GM10248 (cell line): ENCODE data around the gene RAMP2.

Source experiments
- CTCF ChIA-PET: fragments of 300-600 bp; sonication (Branson Sonifier 250); formaldehyde crosslinking; extraction: SDS; loops from one replicate; lab custom pipeline; 2021; ENCODE audit warnings: antibody characterized with exemption; lab: Yijun Ruan, JAX
- POLR2A ChIA-PET: fragments of 350-650 bp; sonication (Branson Sonifier 250); formaldehyde crosslinking; extraction: SDS; loops from one replicate; lab custom pipeline; 2020; ENCODE audit warnings: antibody characterized with exemption; lab: Yijun Ruan, JAX
- DNase-seq: peaks from one replicate; pipeline ENCODE4 v3.0.0; 2012; ENCODE audit errors: extremely low spot score
- TF ChIP-seq, protein P1 (sequence below): IDR thresholded peaks from 2 replicates; pipeline ENCODE4 v1.5.1; 2012; ENCODE audit warnings: mild to moderate bottlenecking, low read depth; ENCODE audit errors: extremely low read depth, missing control alignments, control extremely low read depth

The RAMP2 gene

DNA sequence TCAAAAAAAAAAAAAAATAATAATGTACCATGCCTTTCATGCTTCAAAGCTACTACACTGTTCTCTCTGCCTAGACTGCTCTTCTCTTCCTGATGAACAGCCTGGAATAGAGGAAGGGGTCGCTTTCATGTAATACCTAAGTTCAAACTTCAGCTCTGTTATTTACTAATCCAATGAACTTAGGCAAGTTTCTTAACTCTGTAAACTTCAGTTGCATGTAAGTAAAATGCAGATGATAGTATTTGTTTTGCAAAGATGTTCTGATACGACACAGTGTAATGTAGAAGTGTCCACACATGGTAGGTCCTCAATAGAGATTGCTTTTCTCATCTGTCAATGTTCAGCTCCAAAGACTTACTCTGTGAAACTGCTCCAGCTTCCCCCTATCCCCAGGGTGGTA is 30.9 kb downstream of the RAMP2 start:
- TF ChIP-seq, protein P1, sequence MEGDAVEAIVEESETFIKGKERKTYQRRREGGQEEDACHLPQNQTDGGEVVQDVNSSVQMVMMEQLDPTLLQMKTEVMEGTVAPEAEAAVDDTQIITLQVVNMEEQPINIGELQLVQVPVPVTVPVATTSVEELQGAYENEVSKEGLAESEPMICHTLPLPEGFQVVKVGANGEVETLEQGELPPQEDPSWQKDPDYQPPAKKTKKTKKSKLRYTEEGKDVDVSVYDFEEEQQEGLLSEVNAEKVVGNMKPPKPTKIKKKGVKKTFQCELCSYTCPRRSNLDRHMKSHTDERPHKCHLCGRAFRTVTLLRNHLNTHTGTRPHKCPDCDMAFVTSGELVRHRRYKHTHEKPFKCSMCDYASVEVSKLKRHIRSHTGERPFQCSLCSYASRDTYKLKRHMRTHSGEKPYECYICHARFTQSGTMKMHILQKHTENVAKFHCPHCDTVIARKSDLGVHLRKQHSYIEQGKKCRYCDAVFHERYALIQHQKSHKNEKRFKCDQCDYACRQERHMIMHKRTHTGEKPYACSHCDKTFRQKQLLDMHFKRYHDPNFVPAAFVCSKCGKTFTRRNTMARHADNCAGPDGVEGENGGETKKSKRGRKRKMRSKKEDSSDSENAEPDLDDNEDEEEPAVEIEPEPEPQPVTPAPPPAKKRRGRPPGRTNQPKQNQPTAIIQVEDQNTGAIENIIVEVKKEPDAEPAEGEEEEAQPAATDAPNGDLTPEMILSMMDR = no peak
- ChIA-PET CTCF (interaction anchor here (1.4 kb wide), 1 partner anchor 28 kb away, joined by 3 read pairs; no protein-coding TSS in a partner anchor), POLR2A (interaction anchor here (1.0 kb wide), 1 partner anchor 14 kb away, joined by 5 read pairs; no protein-coding TSS in a partner anchor)
- no peak for DNase-seq

DNA sequence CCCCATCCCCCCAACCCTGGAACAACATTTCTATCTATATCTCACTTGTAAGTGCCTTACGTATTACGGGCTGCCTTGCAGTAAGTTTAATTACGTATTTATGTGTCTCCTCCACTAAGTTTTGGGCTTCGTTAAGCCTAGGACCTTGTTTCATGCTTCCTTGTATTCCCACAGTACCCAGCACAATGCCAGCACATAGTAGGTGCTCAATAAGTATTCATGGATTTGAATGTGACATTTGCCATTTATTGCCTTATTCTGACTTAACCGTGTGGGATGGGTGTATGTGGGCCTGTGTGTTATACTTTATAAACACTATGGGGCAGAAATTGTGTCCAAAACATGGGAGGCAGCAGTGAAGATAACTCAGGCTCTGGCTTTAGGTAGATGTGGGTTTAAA is 31.5 kb downstream of the RAMP2 start:
- POLR2A ChIA-PET = no interaction called here
- TF ChIP-seq, protein P1 = no peak
- DNase-seq = no peak
- CTCF ChIA-PET = interaction anchor here (0.7 kb wide), 1 partner anchor 14 kb away, joined by 3 read pairs; no protein-coding TSS in a partner anchor

DNA sequence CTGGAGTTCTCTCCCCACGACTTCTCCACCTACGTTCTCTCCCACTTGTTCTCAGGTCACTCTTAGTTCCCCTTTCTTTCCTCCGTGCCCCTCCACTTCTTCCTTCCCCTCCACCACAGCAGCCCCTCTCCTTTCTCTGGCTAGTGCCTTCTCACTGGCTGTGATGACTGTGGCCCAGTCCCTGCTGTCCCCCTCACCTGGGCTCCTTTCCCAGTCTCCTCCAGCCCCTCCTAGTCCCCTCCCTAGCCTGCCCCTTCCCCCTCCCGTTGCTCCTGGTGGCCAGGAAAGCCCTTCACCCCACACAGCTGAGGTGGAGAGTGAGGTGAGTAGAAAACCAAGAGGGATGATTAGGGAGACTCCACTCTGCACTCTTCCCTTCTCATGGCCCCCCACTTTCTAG is 34.0 kb downstream of the RAMP2 start:
- POLR2A ChIA-PET = no interaction called here
- DNase-seq = no peak
- TF ChIP-seq, protein P1 = no peak
- CTCF ChIA-PET = interaction anchor here (1.1 to 1.6 kb wide), 6 partner anchors 9 to 31 kb away, joined by 3 to 5 read pairs (median 4); partner anchors contain the start of gene BECN1

DNA sequence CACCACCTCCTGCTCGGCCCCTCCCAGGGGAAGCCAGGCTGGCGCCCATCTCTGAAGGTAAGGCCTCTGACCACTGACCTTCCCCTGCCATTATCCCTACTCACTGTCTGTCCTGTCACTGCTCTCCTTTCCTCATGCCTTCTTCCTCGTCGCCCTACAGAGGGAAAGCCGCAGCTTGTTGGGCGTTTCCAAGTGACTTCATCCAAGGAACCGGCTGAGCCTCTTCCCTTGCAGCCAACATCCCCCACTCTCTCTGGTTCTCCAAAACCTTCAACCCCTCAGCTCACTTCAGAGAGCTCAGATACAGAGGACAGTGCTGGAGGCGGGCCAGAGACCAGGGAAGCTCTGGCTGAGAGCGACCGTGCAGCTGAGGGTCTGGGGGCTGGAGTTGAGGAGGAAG is 34.4 kb downstream of the RAMP2 start:
- CTCF ChIA-PET = interaction anchor here (1.1 to 1.6 kb wide), 5 partner anchors 9 to 32 kb away, joined by 3 to 5 read pairs (median 4); partner anchors contain the start of gene BECN1

DNA sequence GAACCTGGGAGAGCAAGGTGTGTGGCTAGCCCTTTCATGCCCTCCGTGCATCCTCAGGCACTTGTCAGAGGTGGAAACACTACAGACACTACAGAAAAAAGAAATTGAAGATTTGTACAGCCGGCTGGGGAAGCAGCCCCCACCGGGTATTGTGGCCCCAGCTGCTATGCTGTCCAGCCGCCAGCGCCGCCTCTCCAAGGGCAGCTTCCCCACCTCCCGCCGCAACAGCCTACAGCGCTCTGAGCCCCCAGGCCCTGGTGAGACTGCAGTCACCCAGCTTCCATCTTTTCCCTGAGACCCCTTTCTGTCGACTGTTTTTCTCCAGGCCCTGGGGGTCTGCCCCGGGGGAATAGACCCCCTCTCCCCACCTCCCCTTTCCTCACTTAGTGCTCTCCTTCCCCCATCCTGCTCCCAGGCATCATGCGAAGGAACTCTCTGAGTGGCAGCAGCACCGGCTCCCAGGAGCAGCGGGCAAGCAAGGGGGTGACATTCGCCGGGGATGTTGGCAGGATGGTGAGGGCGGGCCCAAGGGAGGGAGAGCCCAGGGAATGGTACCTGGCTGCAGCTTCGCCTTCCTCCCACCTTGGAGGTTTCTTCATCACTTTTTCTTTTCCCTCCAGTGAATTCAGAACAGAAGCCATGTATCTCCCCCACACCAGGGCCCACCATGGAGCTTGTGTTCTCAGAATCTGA is 35.2 kb downstream of the RAMP2 start:
- POLR2A ChIA-PET = no interaction called here
- CTCF ChIA-PET = interaction anchor here (0.9 to 1.6 kb wide), 4 partner anchors 25 to 614 kb away, joined by 3 to 5 read pairs (median 4); partner anchors contain the start of gene BECN1
- no peak for DNase-seq
- TF ChIP-seq, protein P1 = no peak

More for the DNA sequence above, 34.4 kb downstream of the RAMP2 start:
- POLR2A ChIA-PET = no interaction called here
- TF ChIP-seq, protein P1 = no peak
- no peak for DNase-seq

DNA sequence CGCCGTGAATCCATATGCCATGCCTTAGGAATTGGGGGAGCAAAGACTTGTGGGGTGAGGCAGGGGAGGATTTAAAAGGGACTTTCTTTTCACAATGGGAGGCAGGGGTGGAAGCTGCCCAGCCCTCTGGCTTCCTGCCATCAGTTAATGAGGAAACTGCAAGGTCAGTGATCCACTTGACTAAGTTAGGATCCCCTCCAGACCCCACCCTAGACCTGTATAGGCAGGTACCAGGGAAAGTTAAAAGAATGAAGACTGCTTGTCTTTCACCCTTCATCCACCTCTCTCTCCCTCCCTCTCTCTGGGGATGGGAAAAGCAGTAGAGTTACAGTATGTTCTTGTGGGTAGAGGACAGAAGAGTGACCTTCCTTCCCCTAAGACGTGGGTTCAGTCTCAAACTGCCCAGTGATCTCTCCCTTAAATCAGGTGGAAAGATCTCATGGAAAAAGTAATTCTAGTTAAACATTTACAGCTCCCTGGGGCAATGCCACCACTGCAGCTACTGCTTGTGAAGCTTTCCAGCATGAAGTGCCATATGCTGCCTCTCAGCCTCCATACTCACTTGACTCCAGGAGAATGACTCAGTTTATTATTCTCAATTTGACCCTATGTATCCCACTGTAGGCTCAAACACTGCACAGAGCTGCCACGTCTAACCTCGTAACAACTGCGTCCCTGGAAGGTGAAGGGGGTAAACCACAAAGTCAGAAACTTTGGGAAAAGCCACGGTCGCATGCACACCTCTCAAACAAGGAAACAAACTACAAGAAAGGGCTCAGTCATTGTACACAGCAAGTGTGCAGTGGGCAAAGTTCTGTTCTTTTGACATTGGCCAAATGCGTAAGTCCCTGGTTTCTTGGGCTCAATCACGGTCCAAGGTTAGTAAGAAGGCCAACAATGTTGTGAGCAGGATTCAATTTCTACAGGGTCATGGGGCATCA is 36.3 kb downstream of the RAMP2 start:
- TF ChIP-seq, protein P1 = no peak
- no peak for DNase-seq
- POLR2A ChIA-PET = no interaction called here

More for the DNA sequence above, 36.3 kb downstream of the RAMP2 start:
- CTCF ChIA-PET = interaction anchor here (0.9 to 2.1 kb wide), 7 partner anchors 11 to 616 kb away, joined by 3 to 6 read pairs (median 3); no protein-coding TSS in a partner anchor
